ENCODE data around the gene KREMEN1.

DNA sequence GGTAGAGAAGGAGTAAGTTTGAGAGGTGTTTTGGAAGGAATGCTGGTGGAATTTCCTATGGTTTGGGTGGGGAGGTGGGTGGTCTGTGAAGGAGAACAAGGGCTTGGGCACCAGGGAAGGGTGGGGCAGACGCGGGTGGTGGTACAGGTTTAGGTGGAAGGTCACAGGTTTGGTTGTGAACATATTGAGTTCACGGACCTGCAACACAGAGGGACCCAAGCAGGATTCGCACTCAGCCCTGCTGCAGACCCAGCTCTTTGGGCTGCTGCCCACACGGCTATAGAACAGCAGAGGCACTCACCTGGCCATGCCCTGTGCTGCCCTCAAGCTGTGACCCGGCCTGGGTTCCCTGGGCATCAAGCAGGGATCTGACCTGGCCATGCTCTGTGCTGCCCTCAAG lies 99.4 kb downstream of the KREMEN1 start:
- TF ChIP-seq POLR2AphosphoS5 (IDR thresholded peaks at IDR 0.05) (no peak), POLR2A (IDR thresholded peaks at IDR 0.05) (no peak), EP300 (IDR thresholded peaks at IDR 0.05) (no peak)
- TF ChIP-seq, protein P1, sequence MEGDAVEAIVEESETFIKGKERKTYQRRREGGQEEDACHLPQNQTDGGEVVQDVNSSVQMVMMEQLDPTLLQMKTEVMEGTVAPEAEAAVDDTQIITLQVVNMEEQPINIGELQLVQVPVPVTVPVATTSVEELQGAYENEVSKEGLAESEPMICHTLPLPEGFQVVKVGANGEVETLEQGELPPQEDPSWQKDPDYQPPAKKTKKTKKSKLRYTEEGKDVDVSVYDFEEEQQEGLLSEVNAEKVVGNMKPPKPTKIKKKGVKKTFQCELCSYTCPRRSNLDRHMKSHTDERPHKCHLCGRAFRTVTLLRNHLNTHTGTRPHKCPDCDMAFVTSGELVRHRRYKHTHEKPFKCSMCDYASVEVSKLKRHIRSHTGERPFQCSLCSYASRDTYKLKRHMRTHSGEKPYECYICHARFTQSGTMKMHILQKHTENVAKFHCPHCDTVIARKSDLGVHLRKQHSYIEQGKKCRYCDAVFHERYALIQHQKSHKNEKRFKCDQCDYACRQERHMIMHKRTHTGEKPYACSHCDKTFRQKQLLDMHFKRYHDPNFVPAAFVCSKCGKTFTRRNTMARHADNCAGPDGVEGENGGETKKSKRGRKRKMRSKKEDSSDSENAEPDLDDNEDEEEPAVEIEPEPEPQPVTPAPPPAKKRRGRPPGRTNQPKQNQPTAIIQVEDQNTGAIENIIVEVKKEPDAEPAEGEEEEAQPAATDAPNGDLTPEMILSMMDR (IDR thresholded peaks at IDR 0.05), result no peak
